22Rv1 (cell line): Measurements from ENCODE around the gene SLC13A4.
"Not testable (repeated sequence)": the region's sequence is repeated elsewhere in the genome, so short reads cannot be mapped to it uniquely, and the experiment has no call there.

Experiments used
- H3K27ac ChIP-seq: fragments of 450-650 bp; 2 replicates; pipeline ENCODE4 v1.5.1; 2017
- CTCF ChIP-seq: fragments of 450-650 bp; IDR thresholded peaks from 2 replicates; pipeline ENCODE4 v1.5.1; 2017; ENCODE audit warnings: mild to moderate bottlenecking
- ZFX ChIP-seq: fragments of 450-650 bp; IDR thresholded peaks from 2 replicates; pipeline ENCODE4 v1.6.1; 2017; ENCODE audit warnings: antibody characterized with exemption, borderline replicate concordance

The SLC13A4 gene

GRCh38 chr7:135740889-135741288, 12.9 kb upstream of the SLC13A4 start:
- H3K27ac ChIP-seq: no peak overlapping the region
- TF ChIP-seq CTCF: no peak
- no peak for TF ChIP-seq ZFX

- H3K27ac ChIP-seq: not testable (repeated sequence)
- TF ChIP-seq CTCF: 0 out of 2 replicates have a peak, but pooled peaks have one; percentile 1
These were observed 9.3 kb upstream of the SLC13A4 start for GRCh38 chr7:135737306-135737647.

- no peak overlapping the region for H3K27ac ChIP-seq
- TF ChIP-seq ZFX (no peak), CTCF (0 out of 2 replicates have a peak, but pooled peaks have one; percentile 3)
These were observed 8.8 kb upstream of the SLC13A4 start for GRCh38 chr7:135736586-135737305.

GRCh38 chr7:135734343-135734689, 6.3 kb upstream of the SLC13A4 start:
- no peak overlapping the region for H3K27ac ChIP-seq
- TF ChIP-seq CTCF (no peak), ZFX (no peak)

- H3K27ac ChIP-seq: no peak overlapping the region
- TF ChIP-seq ZFX (no peak), CTCF (no peak)
These were observed 5.8 kb upstream of the SLC13A4 start for GRCh38 chr7:135733603-135734342.

- H3K27ac ChIP-seq: no peak overlapping the region
- TF ChIP-seq CTCF (no peak), ZFX (no peak)
These were observed 3.1 kb upstream of the SLC13A4 start for GRCh38 chr7:135731131-135731530.

- TF ChIP-seq ZFX: no peak
- no peak for TF ChIP-seq CTCF
- no peak overlapping the region for H3K27ac ChIP-seq
These were observed 1.2 kb upstream of the SLC13A4 start for GRCh38 chr7:135729230-135729629.
